Gastrocnemius medialis (tissue), 4 donors: ENCODE results near the gene RANGRF.

ENCODE experiments used
- CTCF ChIP-seq, 5 experiments: fragments of 450-650 bp in 3 of 5; fragments of 200-600 bp in 2 of 5; sonication (generic) in 2 of 5; IDR thresholded peaks in 4 of 5; conservative IDR thresholded peaks in 1 of 5; 1 replicate in 4 of 5; 2 replicates in 1 of 5; pipeline ENCODE4 v1.5.1; 2016 to 2019; ENCODE audit warnings: antibody characterized with exemption in 5 of 5, mild to moderate bottlenecking in 3 of 5, moderate library complexity in 3 of 5
- POLR2A ChIP-seq, 2 donors: fragments of 450-650 bp; IDR thresholded peaks; one replicate each; pipeline ENCODE4 v1.6.1; 2017; ENCODE audit warnings: antibody characterized with exemption in 2 of 2, mild to moderate bottlenecking in 2 of 2, moderate library complexity in 2 of 2

GRCh38 chr17:8257801-8258200 is 30.7 kb upstream of the RANGRF start:
- TF ChIP-seq CTCF (IDR thresholded peaks at IDR 0.05 in 4 of 5, conservative IDR thresholded peaks at IDR 0.05 in 1 of 5) (no peak), POLR2A (IDR thresholded peaks at IDR 0.05) (no peak)
